Smooth muscle cell (in vitro differentiated cells): ENCODE results near the gene GRAMD2B. TPM values are rescaled to one million over a fixed set of nuclear protein-coding genes. Genes with fewer than 3 reads are reported as not detected.

Source experiments
- DNase-seq: peaks from one replicate; lab custom pipeline; 2025; ENCODE audit not compliant: unreplicated experiment; lab: John Stamatoyannopoulos, UW
- H2AFZ ChIP-seq: fragments of 200-600 bp; sonication (generic); 2 replicates; pipeline ENCODE4 v1.6.0; 2016; ENCODE audit warnings: antibody characterized with exemption, low read depth, mild to moderate bottlenecking
- H3F3A ChIP-seq: fragments of 200-600 bp; sonication (generic); 2 replicates; pipeline ENCODE4 v1.6.0; 2017; ENCODE audit warnings: antibody characterized with exemption, low read depth
- H3K27ac ChIP-seq: fragments of 200-600 bp; sonication (generic); 2 replicates; pipeline ENCODE4 v1.5.1; 2016; ENCODE audit warnings: low read depth, mild to moderate bottlenecking
- H3K27me3 ChIP-seq: fragments of 200-600 bp; sonication (generic); 2 replicates; pipeline ENCODE4 v1.6.1; 2016; ENCODE audit warnings: low read depth, mild to moderate bottlenecking
- H3K36me3 ChIP-seq: fragments of 200-600 bp; sonication (generic); 2 replicates; pipeline ENCODE4 v1.5.1; 2016; ENCODE audit warnings: low read depth
- H3K4me1 ChIP-seq: fragments of 200-600 bp; sonication (generic); 2 replicates; pipeline ENCODE4 v1.5.1; 2016; ENCODE audit warnings: low read depth
- H3K4me2 ChIP-seq: fragments of 200-600 bp; sonication (generic); 2 replicates; pipeline ENCODE4 v1.6.0; 2016; ENCODE audit warnings: mild to moderate bottlenecking
- H3K4me3 ChIP-seq: fragments of 200-600 bp; sonication (generic); 2 replicates; pipeline ENCODE4 v1.5.1; 2016; ENCODE audit warnings: mild to moderate bottlenecking
- H3K79me2 ChIP-seq: fragments of 200-600 bp; sonication (generic); 2 replicates; pipeline ENCODE4 v1.6.0; 2016; ENCODE audit warnings: low read depth, mild to moderate bottlenecking
- H3K9ac ChIP-seq: fragments of 200-600 bp; sonication (generic); 2 replicates; pipeline ENCODE4 v1.6.0; 2016; ENCODE audit warnings: low read depth
- H3K9me3 ChIP-seq: fragments of 200-600 bp; sonication (generic); replicated peaks from 2 replicates; pipeline ENCODE4 v1.5.1; 2016; ENCODE audit warnings: low read depth
- H4K20me1 ChIP-seq: fragments of 200-600 bp; sonication (generic); 2 replicates; pipeline ENCODE4 v1.6.0; 2016; ENCODE audit warnings: low read depth
- WGBS: methylation state at CpG from one replicate; pipeline ENCODE4 v1.1.7; 2016; ENCODE audit warnings: low lambda C conversion rate; 5-methylcytosine and 5-hydroxymethylcytosine counted together
- polyA plus RNA-seq: library from polyadenylated mRNA; unstranded; fragments of >200 nt; fragmentation: Nextera tagmentation; extraction: Ambion mirVana; gene quantifications from 2 replicates; pipeline ENCODE4 v1.2.1, GENCODE V29; 2016
- total RNA-seq: library from RNA; depleted of rRNA; stranded (reverse); fragments of >200 nt; gene quantifications from 2 replicates; pipeline ENCODE4 v1.2.3, GENCODE V29; 2014
- TF ChIP-seq, protein P1 (sequence below): fragments of 200-600 bp; sonication (generic); IDR thresholded peaks from 2 replicates; pipeline ENCODE4 v1.5.1; 2017; ENCODE audit warnings: borderline replicate concordance, mild to moderate bottlenecking, antibody characterized with exemption; ENCODE audit not compliant: insufficient read depth, poor library complexity, severe bottlenecking

Gene GRAMD2B
- total and polyA plus RNA-seq, 2 experiments from 2014 or later = 8.7 to 27.3 TPM

DNA sequence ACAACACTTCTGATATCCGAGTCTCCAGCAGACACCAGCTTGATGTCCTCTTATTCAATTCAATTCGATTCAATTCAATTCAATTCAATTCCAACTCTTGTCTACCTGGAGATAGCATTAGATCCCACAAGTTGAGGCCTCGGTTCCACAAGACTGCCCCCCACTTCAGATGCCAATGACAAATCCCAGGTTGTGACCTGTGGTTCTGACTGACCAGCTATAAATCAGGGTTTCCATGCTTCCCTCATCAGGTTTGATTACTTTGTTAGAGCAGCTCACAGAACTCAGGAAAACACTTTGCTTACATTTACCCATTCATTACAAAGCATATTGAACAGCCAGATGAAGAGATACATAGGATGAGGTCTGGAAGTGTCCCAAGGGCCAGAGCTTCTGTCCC, 89.2 kb downstream of the GRAMD2B start:
- H3K36me3 ChIP-seq = no peaks in the 10 kb centered on the region
- H3K9ac ChIP-seq = no peak overlapping the region
- TF ChIP-seq, protein P1, sequence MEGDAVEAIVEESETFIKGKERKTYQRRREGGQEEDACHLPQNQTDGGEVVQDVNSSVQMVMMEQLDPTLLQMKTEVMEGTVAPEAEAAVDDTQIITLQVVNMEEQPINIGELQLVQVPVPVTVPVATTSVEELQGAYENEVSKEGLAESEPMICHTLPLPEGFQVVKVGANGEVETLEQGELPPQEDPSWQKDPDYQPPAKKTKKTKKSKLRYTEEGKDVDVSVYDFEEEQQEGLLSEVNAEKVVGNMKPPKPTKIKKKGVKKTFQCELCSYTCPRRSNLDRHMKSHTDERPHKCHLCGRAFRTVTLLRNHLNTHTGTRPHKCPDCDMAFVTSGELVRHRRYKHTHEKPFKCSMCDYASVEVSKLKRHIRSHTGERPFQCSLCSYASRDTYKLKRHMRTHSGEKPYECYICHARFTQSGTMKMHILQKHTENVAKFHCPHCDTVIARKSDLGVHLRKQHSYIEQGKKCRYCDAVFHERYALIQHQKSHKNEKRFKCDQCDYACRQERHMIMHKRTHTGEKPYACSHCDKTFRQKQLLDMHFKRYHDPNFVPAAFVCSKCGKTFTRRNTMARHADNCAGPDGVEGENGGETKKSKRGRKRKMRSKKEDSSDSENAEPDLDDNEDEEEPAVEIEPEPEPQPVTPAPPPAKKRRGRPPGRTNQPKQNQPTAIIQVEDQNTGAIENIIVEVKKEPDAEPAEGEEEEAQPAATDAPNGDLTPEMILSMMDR = no peak
- H3K4me2 ChIP-seq = no peak overlapping the region
- no peak for DNase-seq
- no peak overlapping the region for H3K4me3 ChIP-seq
- H4K20me1 ChIP-seq = no peaks in the 10 kb centered on the region
- no peaks in the 10 kb centered on the region for H3K4me1 ChIP-seq
- no peaks in the 10 kb centered on the region for H3F3A ChIP-seq
- WGBS = 87% methylated on average over 3 of the region's 3 CpGs
- H3K79me2 ChIP-seq = no peaks in the 10 kb centered on the region
- no peaks in the 10 kb centered on the region for H3K27me3 ChIP-seq
- H3K9me3 ChIP-seq = no peaks in the 10 kb centered on the region
- H3K27ac ChIP-seq = no peak overlapping the region
- no peak overlapping the region for H2AFZ ChIP-seq

DNA sequence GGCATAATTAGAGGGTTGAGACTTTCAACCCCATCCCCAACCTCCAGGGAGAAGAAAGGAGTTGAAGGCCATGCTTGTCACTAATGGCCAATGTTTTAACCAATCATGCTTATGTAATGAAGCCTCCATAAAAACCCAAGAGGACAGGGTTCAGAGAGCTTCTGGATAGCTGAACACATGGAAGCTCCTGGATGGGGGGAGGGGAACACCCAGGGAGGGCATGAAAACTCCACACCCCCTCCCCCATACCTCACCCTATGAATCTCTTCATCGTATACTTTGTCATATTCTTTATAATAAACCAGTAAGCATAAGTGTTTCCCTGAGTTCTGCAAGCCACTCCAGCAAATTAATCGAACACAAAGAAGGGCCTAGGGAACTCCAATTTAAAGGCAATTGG, 90.1 kb downstream of the GRAMD2B start:
- WGBS = 96% methylated on average over 2 of the region's 2 CpGs
- H3K79me2 ChIP-seq = no peaks in the 10 kb centered on the region
- H3K9ac ChIP-seq = no peak overlapping the region
- H4K20me1 ChIP-seq = no peaks in the 10 kb centered on the region
- no peak for DNase-seq
- no peak overlapping the region for H3K4me3 ChIP-seq
- H3K4me2 ChIP-seq = no peak overlapping the region
- no peak overlapping the region for H2AFZ ChIP-seq
- H3K36me3 ChIP-seq = no peaks in the 10 kb centered on the region
- no peaks in the 10 kb centered on the region for H3K9me3 ChIP-seq
- TF ChIP-seq, protein P1 = no peak
- no peak overlapping the region for H3K27ac ChIP-seq
- H3K4me1 ChIP-seq = no peaks in the 10 kb centered on the region
- no peaks in the 10 kb centered on the region for H3K27me3 ChIP-seq
- H3F3A ChIP-seq = no peaks in the 10 kb centered on the region

DNA sequence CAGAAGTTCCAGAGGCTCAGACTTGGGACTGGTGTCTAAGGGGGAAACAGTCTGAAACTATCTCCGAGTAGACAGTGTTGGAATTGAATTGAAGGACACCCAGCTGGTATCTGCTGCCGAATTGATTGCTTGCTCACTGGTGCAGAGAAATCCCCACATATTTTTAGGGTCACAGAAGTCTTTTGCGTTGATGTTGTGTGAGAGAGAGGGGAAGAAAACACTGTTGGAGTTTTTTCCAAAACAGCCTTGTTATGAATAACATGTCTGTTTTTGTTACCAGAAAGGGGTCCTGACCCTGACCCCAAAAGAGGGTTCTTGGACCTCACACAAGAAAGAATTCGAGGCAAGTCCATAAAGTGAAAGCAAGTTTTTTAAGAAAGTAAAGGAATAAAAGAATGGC, 90.5 kb downstream of the GRAMD2B start:
- Histone ChIP-seq H3K36me3 (no peaks in the 10 kb centered on the region), H3K27me3 (no peaks in the 10 kb centered on the region), H3K4me3 (no peak overlapping the region), H3K27ac (no peak overlapping the region), H3F3A (no peaks in the 10 kb centered on the region), H3K79me2 (no peaks in the 10 kb centered on the region), H2AFZ (no peak overlapping the region), H3K4me2 (no peak overlapping the region), H3K9me3 (no peaks in the 10 kb centered on the region), H4K20me1 (no peaks in the 10 kb centered on the region), H3K4me1 (no peaks in the 10 kb centered on the region), H3K9ac (no peak overlapping the region)
- TF ChIP-seq, protein P1 = no peak
- no peak for DNase-seq
- 96% methylated on average over 4 of the region's 4 CpGs for WGBS

DNA sequence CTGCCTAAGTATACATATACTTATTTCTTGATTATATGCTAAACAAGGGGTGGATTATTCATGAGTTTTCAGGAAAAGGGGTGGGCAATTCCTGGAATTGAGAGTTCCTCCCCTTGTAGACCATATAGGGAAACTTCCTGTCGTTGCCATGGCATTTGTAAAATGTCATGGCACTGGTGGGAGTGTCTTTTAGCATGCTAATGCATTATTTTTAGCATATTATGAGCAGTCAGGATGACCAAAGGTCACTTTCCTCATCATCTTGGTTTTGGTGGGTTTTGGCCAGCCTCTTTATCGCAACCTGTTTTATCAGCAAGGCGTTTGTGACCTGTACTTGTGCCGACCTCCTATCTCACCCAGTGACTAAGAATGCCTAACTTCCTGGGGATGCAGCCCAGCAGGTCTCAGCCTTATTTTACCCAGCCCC, 90.9 kb downstream of the GRAMD2B start:
- 82% methylated on average over 4 of the region's 4 CpGs for WGBS
- Histone ChIP-seq H3F3A (no peaks in the 10 kb centered on the region), H3K9ac (no peak overlapping the region), H3K27ac (no peak overlapping the region), H3K9me3 (no peaks in the 10 kb centered on the region), H3K36me3 (no peaks in the 10 kb centered on the region), H3K79me2 (no peaks in the 10 kb centered on the region), H3K4me3 (no peak overlapping the region), H3K4me1 (no peaks in the 10 kb centered on the region), H4K20me1 (no peaks in the 10 kb centered on the region), H3K27me3 (no peaks in the 10 kb centered on the region), H2AFZ (no peak overlapping the region), H3K4me2 (no peak overlapping the region)
- TF ChIP-seq, protein P1 = no peak
- DNase-seq = no peak
